A549 (cell line): ENCODE measurements around the gene CCDC124. TPM values are rescaled to one million over a fixed set of nuclear protein-coding genes. Genes with fewer than 3 reads are reported as not detected.
"Not testable (repeated sequence)": the region's sequence is repeated elsewhere in the genome, so short reads cannot be mapped to it uniquely, and the experiment has no call there.

ENCODE experiments used
- ATAC-seq, 2 experiments: fragments of 200-7000 bp in 1 of 2; fragments of >200 bp in 1 of 2; cut with Nextera tagmentation in 1 of 2; cut with Tn5 transposase in 1 of 2; 3 replicates each; pipeline versions ENCODE4 v1.8.0 to v1.9.1; 2018 to 2020; ENCODE audit warnings: mild to moderate bottlenecking in 1 of 2, moderate library complexity in 1 of 2
- CTCF ChIA-PET: fragments of 300-600 bp; sonication (Branson Sonifier 250); formaldehyde crosslinking; extraction: SDS; loops from one replicate; lab custom pipeline; 2021; ENCODE audit warnings: antibody characterized with exemption, inconsistent platforms; lab: Yijun Ruan, JAX
- POLR2A ChIA-PET: fragments of 350-600 bp; formaldehyde crosslinking; extraction: SDS; loops from one replicate; lab custom pipeline; 2021; ENCODE audit warnings: antibody characterized with exemption, inconsistent platforms; lab: Yijun Ruan, JAX
- DNase-seq, 2 experiments: peaks; one replicate each; pipeline versions ENCODE4 v3.0.0 to v3.0.0-alpha.2; 2011 to 2016; ENCODE audit warnings: low read depth in 1 of 2, low spot score in 1 of 2
- FAIRE-seq: peaks from 2 replicates; lab custom pipeline; 2011; peaks lifted over from hg19 to GRCh38; lab: Jason Lieb, UNC
- H3K27ac ChIP-seq, 2 experiments: fragments of >200 bp; sonication (Bioruptor Twin); formaldehyde crosslinking; 3 replicates each; pipeline ENCODE4 v1.5.1; 2016 to 2017
- H3K4me1 ChIP-seq: fragments of >200 bp; sonication (Bioruptor Twin); formaldehyde crosslinking; 3 replicates; pipeline ENCODE4 v1.6.1; 2016
- H3K4me2 ChIP-seq: fragments of >200 bp; sonication (Bioruptor Twin); formaldehyde crosslinking; 3 replicates; pipeline ENCODE4 v1.6.1; 2016
- H3K4me3 ChIP-seq: fragments of >200 bp; sonication (Bioruptor Twin); formaldehyde crosslinking; 3 replicates; pipeline ENCODE4 v1.5.1; 2016
- H3K9me3 ChIP-seq: fragments of >200 bp; sonication (Bioruptor Twin); formaldehyde crosslinking; 3 replicates; pipeline ENCODE4 v1.6.1; 2016
- BCL3 ChIP-seq: fragments of >200 bp; sonication (Bioruptor Twin); formaldehyde crosslinking; IDR thresholded peaks from 3 replicates; pipeline ENCODE4 v1.6.1; 2016
- CHD4 ChIP-seq: fragments of 200-600 bp; sonication (generic); IDR thresholded peaks from 2 replicates; pipeline ENCODE4 v1.6.1; 2016; ENCODE audit warnings: antibody characterized with exemption, mild to moderate bottlenecking, borderline replicate concordance
- EHMT2 ChIP-seq: fragments of 200-600 bp; sonication (generic); IDR thresholded peaks from 2 replicates; pipeline ENCODE4 v1.6.1; 2016; ENCODE audit warnings: antibody characterized with exemption, low read depth, mild to moderate bottlenecking, moderate library complexity
- EP300 ChIP-seq, 2 experiments: fragments of >200 bp; sonication (Bioruptor Twin); formaldehyde crosslinking; IDR thresholded peaks; 2 replicates in 1 of 2; 3 replicates in 1 of 2; pipeline ENCODE4 v1.6.1; 2016 to 2017
- ESRRA ChIP-seq: fragments of 150-350 bp; IDR thresholded peaks from 2 replicates; pipeline ENCODE4 v1.6.1; 2014; ENCODE audit warnings: mild to moderate bottlenecking, low read length, borderline replicate concordance
- FOSL2 ChIP-seq, 2 experiments: fragments of 450-650 bp in 1 of 2; fragments of >200 bp in 1 of 2; sonication (Bioruptor Twin) in 1 of 2; formaldehyde crosslinking; IDR thresholded peaks; 2 replicates each; pipeline versions ENCODE4 v1.5.0 to v1.6.1; 2016 to 2020; ENCODE audit warnings: mild to moderate bottlenecking in 1 of 2, moderate library complexity in 1 of 2
- GATA3 ChIP-seq: IDR thresholded peaks from 2 replicates; pipeline ENCODE4 v1.6.1; 2012; ENCODE audit warnings: borderline replicate concordance
- HOXA7 ChIP-seq: fragments of 250-450 bp; sonication (Bioruptor Pico); IDR thresholded peaks from 2 replicates; pipeline ENCODE4 v1.5.0; 2020; ENCODE audit warnings: mild to moderate bottlenecking, moderate library complexity
- NPAS2 ChIP-seq: fragments of 250-450 bp; sonication (Bioruptor Pico); IDR thresholded peaks from 2 replicates; pipeline ENCODE4 v1.8.0; 2022; ENCODE audit warnings: mild to moderate bottlenecking, moderate library complexity, borderline replicate concordance
- PBX3 ChIP-seq: IDR thresholded peaks from 2 replicates; pipeline ENCODE4 v1.6.1; 2012
- SMC3 ChIP-seq: fragments of >200 bp; sonication (Bioruptor Twin); formaldehyde crosslinking; IDR thresholded peaks from 3 replicates; pipeline ENCODE4 v1.6.1; 2018; ENCODE audit warnings: inconsistent platforms
- SREBF2 ChIP-seq: fragments of 450-650 bp; IDR thresholded peaks from 2 replicates; pipeline ENCODE4 v1.6.1; 2014; ENCODE audit warnings: mild to moderate bottlenecking, moderate library complexity
- TP53 ChIP-seq: fragments of 250-450 bp; sonication (Bioruptor Pico); IDR thresholded peaks from 2 replicates; pipeline ENCODE4 v1.5.0; 2021; ENCODE audit warnings: mild to moderate bottlenecking, moderate library complexity
- USF2 ChIP-seq: fragments of 450-650 bp; IDR thresholded peaks from 2 replicates; pipeline ENCODE4 v1.6.1; 2014; ENCODE audit warnings: antibody characterized with exemption
- WGBS: methylation state at CpG from one replicate; pipeline ENCODE4 v1.1.6; 2017; ENCODE audit errors: missing lambda C conversion rate; 5-methylcytosine and 5-hydroxymethylcytosine counted together
- polyA plus RNA-seq, 4 experiments: library from polyadenylated mRNA; depleted of rRNA in 3 of 4; stranded (reverse); fragments of >200 nt; fragmentation: RNase III in 1 of 4; extraction: RNeasy Plus Mini Kit Qiagen cat#74134 plus additional on column Dnase treatment in 1 of 4; gene quantifications; 2 replicates in 3 of 4; 3 replicates in 1 of 4; pipeline ENCODE4 v1.2.3, GENCODE V29; 2011 to 2017

CCDC124 gene
- polyA plus RNA-seq, 2 of the 4 experiments (the other 2 are of a cell fraction): 35.4 to 113 TPM

- FAIRE-seq (no peak), ATAC-seq (peak in 1 of 2 experiments; percentile 76; a peak in 4 of 6 replicates), DNase-seq (peak; percentile 36 to 73)
- peak overlapping the region; percentile 42 to 60; a peak in 3 of 6 replicates for H3K27ac ChIP-seq
- H3K4me2 ChIP-seq: peak overlapping the region; percentile 53
- TF ChIP-seq USF2 (no peak), EHMT2 (no peak), FOSL2 (IDR thresholded peaks at IDR 0.05) (no peak), FOSL2 (CRISPR knock-in tag; IDR thresholded peaks at IDR 0.05) (peak; percentile 63), GATA3 (peak; percentile 33; the same call in 1 of the 2 replicates), CHD4 (peak; percentile 64; the same call in 1 of the 2 replicates), HOXA7 (CRISPR knock-in tag) (no peak)
- peaks cover 17% of the 10 kb centered on the region for H3K4me1 ChIP-seq
- ChIA-PET CTCF (interaction anchor here (1.6 to 3.0 kb wide), 4 partner anchors 16 to 80 kb away, joined by 4 to 12 read pairs (median 9); partner anchors contain the start of gene CCDC124), POLR2A (interaction anchor here (0.7 to 1.2 kb wide), 2 partner anchors 17 to 57 kb away, joined by 3 to 4 read pairs; partner anchors contain the start of genes CCDC124 and RPL18A)
- no peak overlapping the region for H3K4me3 ChIP-seq
- no peaks in the 10 kb centered on the region for H3K9me3 ChIP-seq
- WGBS: 9% methylated on average over 6 of the region's 6 CpGs
Measured at GRCh38 chr19:17915940-17916593, 16.7 kb upstream of the CCDC124 start.

- H3K4me1 ChIP-seq: peaks cover 17% of the 10 kb centered on the region
- DNase-seq, H3K4me2 ChIP-seq, FAIRE-seq, CTCF ChIA-PET, H3K4me3 ChIP-seq, H3K27ac ChIP-seq, POLR2A ChIA-PET, ATAC-seq, H3K9me3 ChIP-seq: not testable (repeated sequence)
- WGBS: no CpG with 5 or more reads among the region's 30 CpGs
Measured at GRCh38 chr19:17918151-17918550, 14.7 kb upstream of the CCDC124 start.

- FAIRE-seq, DNase-seq, H3K9me3 ChIP-seq, H3K4me2 ChIP-seq, POLR2A ChIA-PET, H3K4me3 ChIP-seq, H3K27ac ChIP-seq, ATAC-seq: not testable (repeated sequence)
- WGBS: 80% methylated on average over 1 of the region's 5 CpGs
- H3K4me1 ChIP-seq: peaks cover 17% of the 10 kb centered on the region
- CTCF ChIA-PET: interaction anchor here (2.8 kb wide), 1 partner anchor 48 kb away, joined by 20 read pairs; the partner anchor contains the start of gene SLC5A5
Measured at GRCh38 chr19:17919122-17919521, 13.7 kb upstream of the CCDC124 start.

- DNase-seq: no peak
- CTCF ChIA-PET: interaction anchor here (0.6 to 2.8 kb wide), 3 partner anchors 50 to 73 kb away, joined by 3 to 20 read pairs (median 4); partner anchors contain the start of genes RPL18A and SLC5A5
- POLR2A ChIA-PET: interaction anchor here (0.6 kb wide), 1 partner anchor 1743 kb away, joined by 3 read pairs; the partner anchor contains the start of gene ATP13A1
- peaks cover 13% of the 10 kb centered on the region for H3K4me1 ChIP-seq
- no peak overlapping the region for H3K4me2 ChIP-seq
- TF ChIP-seq NPAS2 (CRISPR knock-in tag) (no peak), SREBF2 (no peak), EP300 (IDR thresholded peaks at IDR 0.05) (no peak), TP53 (CRISPR knock-in tag) (no peak), BCL3 (no peak), ESRRA (no peak), SMC3 (no peak), PBX3 (no peak)
- no peak overlapping the region for H3K27ac ChIP-seq
- no peak for FAIRE-seq
- no peak overlapping the region for H3K4me3 ChIP-seq
- ATAC-seq: no peak
- no peaks in the 10 kb centered on the region for H3K9me3 ChIP-seq
Measured at GRCh38 chr19:17920527-17920926, 12.3 kb upstream of the CCDC124 start.
